Peyer's patch (tissue), 4 donors: Measurements from ENCODE around the gene MGAT4C.

ENCODE experiments used
- CTCF ChIP-seq, 6 experiments: fragments of 450-650 bp in 4 of 6; fragments of 200-600 bp in 2 of 6; sonication (generic) in 1 of 6; IDR thresholded peaks; one replicate each; pipeline ENCODE4 v1.5.1; 2017 to 2019; ENCODE audit warnings: antibody characterized with exemption in 6 of 6, mild to moderate bottlenecking in 3 of 6, moderate library complexity in 1 of 6
- POLR2A ChIP-seq, 2 donors: fragments of 450-650 bp; IDR thresholded peaks; one replicate each; pipeline ENCODE4 v1.5.1; 2017; ENCODE audit warnings: antibody characterized with exemption in 2 of 2, mild to moderate bottlenecking in 2 of 2, moderate library complexity in 2 of 2

- TF ChIP-seq POLR2A (IDR thresholded peaks at IDR 0.05) (no peak), CTCF (IDR thresholded peaks at IDR 0.05) (peak in 4 of 6 experiments; percentile 12 to 35 (median 33))
Measured at GRCh38 chr12:85951823-85952222, 304.4 kb downstream of the MGAT4C start.
